ENCODE results near the gene NCAPD2.
A peak's percentile ranks its signal among the peaks of the same experiment; 100 is the strongest.
"Not testable (repeated sequence)": the region's sequence is repeated elsewhere in the genome, so short reads cannot be mapped to it uniquely, and the experiment has no call there.

NCAPD2 gene

DNA sequence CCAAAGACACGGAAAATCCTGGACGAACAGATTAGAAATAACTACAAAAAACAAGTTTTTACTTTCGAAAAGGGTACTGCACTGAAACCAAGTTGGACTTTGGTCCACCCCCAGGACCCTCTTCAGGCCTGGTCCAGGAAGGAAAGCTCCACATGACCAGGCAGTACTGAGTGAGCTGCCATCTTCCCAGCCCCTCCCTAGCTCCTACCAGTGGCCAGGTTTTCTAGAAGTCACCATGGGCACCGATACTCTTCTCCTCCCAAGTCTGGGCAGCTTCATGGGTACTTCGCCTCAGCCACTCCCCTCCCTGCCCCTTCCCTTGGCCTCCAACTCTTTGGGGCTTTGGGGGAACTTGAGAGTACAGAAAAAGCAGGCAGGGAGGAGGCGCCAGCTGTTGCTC is 30.0 kb upstream of the NCAPD2 start:
- no peak for DNase-seq

DNA sequence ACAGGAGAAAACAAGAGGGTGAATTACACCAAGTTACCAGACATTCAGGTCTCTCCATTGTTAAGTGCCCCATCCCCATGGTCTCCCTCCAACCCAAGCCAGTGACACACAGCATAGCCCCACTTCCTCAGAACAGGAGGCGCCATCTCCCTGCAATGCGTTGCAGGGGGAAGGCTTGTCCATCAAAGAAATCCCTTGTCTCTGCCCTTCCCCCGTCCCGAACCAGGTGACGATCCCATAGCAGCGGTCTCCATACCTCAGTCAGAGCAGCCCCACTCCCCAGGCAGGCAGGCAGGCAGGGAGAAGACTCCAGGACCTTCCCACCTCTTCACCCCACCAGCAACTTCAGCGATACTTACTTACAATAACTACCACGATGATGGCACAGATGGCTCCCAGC is 29.4 kb upstream of the NCAPD2 start:
- DNase-seq = no peak

DNA sequence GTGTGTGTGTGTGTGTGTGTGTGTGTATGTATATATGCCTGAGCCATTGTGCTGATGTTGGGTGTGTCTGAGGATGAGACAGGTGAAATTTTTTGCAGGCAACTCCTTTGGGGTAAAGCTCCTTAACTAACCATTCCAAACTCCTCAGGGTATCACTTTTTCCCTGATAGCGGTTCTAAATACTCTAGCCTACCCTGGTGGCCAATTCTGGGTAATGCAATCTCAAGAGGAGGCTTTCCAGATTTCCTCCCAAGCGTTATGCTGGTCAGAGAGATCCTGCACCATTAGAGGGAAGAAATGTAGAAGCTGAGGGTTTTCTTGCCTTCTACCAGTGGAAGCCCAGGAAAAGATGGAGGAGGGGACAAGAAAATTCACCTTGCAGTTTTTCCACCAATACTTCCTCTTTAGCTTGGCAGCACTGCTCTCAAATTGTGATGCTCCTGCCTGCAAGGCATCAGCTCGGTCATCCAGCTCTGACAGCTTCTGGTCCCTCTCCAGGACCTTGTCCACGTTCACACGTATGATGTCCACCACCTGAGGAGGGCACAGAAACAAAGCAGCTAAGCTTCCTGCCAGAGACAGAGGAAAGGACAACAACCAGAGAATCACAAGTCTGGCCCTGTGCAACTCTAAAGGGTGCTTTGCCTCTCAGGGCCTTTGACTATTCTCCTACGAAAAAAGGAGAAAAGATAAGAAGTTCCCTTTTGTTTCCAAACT is 28.3 kb upstream of the NCAPD2 start:
- DNase-seq = peak; percentile 45

DNA sequence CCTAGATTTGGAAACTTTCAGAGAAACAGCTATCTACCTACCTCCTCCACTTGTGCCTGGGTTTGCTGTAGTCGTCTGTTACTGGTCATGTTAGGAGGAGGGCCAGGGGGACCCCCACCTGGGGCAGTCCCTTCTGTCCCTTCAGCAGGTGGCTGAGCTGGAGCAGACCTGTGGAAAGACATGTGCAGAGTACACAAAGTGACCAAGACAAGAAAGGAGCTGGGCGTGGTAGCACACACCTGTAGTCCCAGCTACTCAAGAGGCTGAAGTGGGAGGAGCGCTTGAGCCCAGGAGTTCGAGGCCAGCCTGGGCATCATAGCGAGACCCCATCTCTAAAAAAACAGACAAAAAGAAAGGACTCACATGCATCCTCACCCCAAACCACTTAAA is 27.7 kb upstream of the NCAPD2 start:
- DNase-seq = no peak

DNA sequence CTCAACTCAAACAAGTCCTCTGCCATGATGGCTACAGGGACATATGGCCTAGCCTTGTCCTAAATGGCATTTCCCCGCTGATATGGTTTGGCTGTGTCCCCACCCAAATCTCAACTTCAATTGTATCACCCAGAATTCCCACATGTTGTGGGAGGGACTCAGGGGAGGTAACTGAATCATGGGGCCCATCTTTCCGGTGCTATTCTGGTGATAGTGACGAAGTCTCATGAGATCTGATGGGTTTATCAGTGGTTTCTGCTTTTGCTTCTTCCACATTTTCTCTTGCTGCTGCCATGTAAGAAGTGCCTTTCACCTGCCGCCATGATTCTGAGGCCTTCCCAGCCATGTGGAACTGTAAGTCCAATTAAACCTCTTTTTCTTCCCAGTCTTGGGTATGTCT is 27.2 kb upstream of the NCAPD2 start:
- DNase-seq = not testable (repeated sequence)

DNA sequence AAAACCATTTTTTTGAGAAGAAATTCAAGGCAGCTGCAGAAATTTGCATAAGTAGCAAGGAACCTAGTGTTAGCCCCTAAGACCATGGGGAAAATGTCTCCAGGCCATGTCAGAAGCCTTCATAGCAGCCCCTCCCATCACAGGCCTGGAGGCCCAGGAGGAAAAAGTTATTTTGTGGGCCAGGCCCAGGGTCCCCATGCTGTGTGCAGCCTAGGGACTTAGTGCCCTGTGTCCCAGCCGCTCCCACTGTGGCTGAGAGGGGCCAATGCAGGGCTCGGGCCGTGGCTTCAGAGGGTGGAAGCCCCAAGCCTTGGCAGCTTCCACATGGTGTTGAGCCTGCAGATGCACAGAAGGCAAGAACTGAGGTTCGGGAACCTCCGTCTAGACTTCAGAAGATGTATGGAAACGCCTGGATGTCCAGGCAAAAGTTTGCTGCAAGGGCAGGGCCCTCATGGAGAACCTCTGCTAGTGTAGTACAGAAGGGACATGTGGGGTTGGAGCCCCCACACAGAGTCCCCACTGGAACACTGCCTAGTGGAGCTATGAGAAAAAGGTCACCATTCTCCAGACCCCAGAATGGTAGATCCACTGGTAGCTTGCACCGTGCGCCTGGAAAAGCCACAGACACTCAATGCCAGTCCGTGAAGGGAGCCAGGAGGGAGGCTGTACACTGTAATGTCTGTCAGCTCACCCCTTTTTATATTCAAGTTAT is 26.2 kb upstream of the NCAPD2 start:
- not testable (repeated sequence) for DNase-seq

DNA sequence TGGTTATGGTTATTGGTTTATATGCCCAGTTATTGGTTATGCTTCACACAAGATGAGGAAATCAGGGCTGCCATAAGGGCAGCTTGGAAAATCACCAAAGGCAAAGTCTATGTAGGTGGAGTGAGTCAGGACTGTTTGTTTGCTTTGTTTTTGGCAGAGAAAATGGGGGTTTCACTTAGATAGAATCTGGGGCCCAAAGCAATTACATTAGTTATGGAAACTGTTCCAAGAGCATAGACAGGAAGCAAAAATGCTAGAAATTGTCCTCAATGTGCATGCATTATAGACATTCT is 25.7 kb upstream of the NCAPD2 start:
- no peak for DNase-seq

DNA sequence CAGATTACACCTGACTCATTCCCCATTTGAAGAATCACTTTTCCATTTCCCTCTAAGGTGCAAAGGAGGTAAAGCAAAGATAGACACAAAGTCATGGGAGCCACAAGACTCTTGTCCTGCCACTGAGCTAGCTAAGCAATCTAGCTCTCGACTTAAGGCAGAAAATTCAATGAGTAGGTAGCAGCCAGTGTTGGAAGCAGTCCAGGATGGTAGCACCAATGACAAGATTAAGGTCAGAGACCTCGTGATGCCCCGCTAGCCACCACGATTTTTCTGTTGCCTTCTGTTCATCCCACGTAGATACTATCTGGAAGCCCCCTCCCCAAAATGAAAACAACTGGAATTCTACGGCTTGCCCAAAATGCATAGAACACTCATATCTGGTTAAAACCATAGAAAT is 24.8 kb upstream of the NCAPD2 start:
- DNase-seq = no peak

DNA sequence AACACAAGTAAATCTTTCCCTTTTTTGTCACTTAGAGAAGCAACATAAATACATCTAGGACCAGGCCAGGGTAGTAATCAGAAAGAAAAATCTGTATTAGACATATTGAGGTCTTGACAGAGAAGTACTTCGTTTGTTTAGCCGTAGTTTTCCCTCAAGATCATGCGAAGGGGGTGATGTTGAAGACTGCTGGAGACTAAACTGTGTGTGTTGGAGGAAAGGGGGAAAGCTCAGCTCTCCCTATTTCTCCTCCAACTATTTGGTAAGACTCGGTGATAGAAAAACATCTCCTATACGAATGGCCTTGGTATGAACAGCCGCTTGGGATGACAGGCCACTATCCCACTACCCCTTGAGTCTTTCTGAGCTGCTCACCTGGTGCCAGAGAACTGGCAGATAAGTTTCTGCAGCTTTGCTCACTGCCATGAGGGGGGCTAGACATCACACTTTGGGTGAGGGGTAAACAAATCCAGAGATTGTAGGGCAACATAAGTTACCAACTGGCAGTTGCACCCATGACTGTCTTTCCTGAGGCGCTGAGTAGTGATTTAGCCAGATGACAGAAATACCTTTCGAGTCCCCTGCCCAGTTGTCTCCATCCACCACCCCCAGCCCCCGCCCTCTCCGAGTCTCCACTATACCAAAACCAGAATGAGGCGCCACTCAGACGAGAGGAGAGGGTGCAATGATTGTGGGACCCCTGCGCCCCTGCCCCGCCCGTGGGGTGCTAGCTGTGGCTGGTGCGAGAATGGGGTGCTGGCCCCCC is 24.1 kb upstream of the NCAPD2 start:
- DNase-seq = peak; percentile 12

DNA sequence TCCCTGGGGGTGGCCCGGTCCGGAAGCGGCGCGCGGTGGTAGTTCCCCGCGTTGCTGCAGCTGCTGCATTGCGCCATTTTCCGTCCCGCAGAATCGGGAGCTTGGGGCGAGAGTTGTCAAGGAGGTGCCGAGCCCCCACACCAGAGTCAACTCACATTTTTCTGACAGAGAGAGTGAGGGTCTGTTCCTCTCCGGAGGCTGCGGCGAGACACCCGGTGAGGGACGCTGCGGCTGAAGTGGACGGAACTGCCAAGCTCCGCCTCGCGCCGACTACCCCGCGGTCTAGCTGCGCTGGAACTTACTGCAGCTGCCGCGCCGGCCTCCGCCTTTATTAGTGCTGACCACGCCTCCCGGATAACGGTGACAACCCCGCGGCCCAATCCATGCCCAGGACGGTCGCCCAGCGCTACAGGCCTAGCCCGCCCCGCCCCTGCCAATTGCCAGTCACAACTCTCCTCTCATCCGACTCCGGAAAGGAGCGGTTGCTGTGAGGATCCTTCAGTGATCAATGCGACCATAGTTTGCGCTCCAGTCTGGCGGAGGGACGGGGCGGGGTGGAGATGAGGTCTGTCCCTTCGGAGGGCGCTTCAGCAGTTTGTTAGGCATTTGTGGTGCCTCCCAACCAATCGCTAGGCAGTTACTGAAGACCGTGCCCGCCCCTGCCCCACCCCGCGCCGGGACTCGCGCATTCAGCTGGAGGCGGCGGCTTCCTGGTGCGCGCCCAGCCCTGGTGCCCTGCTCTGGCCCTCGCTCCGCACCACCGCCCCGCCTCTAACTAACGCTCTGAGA is 23.3 kb upstream of the NCAPD2 start, which contains the start of gene VAMP1:
Gene VAMP1 (minus strand): TSS at position 303 of the 789 bp plus-strand sequence. CDS start 146 bp downstream, at position 157.
- DNase-seq = peak; percentile 98

DNA sequence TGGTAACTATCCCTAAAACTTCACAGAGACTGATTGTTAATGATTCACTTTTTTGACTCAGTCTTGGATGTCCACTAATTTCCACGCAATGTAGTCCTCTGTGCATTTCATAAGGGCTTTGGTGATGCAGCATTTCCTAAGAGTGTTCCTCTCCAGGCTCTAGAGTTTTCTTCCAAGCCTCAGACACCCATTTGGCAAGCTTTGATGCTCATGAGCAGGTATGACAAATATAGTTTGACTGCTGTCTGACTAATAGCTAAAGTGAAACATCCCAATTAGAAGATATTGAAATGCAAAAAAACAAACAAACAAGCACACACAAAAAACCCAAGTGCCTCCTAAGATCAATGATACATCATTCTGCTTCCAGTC is 21.9 kb upstream of the NCAPD2 start:
- DNase-seq = no peak

DNA sequence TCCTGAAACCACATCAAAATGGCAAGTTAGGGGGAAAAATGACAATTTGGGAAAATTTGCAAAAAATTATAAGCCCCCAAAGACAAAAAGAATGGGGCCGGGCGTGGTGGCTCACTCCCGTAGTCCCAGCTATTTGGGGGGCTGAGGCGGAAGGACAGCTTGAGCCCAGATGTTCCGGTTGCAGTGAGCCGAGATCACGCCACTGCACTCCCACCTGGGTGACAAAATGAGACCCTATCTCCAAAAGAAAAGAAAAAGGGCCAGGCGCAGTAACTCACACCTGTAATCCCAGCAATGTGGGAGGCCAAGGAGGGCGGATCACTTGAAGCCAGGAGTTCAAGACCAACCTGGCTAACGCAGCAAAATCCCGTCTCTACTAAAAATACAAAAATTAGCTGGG is 21.4 kb upstream of the NCAPD2 start:
- DNase-seq = no peak

DNA sequence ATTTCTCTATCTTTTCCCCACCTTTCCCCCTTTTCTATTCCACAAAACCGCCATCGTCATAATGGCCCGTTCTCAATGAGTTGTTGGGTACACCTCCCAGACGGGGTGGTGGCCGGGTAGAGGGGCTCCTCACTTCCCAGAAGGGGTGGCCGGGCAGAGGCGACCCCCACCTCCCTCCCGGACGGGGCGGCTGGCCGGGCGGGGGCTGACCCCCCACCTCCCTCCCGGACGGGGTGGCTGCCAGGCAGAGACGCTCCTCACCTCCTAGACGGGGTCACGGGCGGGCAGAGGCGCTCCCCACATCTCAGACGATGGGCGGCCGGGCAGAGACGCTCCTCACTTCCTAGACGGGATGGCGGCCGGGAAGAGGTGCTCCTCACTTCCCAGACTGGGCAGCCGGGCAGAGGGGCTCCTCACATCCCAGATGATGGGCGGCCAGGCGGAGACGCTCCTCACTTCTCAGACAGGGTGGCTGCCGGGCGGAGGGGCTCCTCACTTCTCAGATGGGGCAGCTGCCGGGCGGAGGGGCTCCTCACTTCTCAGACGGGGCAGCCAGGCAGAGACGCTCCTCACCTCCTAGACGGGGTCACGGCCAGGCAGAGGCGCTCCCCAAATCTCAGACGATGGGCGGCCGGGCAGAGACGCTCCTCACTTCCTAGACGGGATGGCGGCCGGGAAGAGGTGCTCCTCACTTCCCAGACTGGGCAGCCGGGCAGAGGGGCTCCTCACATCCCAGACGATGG is 18.5 kb upstream of the NCAPD2 start:
- not testable (repeated sequence) for DNase-seq

DNA sequence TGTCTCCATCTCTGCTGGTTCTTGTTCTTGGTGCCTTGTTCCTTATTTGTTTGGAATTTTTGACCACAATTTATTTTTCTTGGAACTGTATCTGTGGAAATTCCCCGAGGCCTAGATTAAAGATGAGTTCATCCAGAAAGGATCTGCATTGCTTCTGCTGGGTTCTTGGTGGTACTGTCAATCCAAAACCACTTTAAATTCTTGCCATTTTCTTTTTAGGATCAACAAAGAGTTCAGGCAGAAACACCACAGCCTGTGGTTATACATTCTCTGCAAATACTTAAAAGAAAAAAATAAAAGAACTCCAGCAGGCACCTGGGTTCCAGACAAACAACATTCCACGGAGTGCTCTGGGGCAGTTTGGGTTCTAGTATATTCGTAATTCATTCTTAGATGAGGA is 17.4 kb upstream of the NCAPD2 start:
- no peak for DNase-seq

DNA sequence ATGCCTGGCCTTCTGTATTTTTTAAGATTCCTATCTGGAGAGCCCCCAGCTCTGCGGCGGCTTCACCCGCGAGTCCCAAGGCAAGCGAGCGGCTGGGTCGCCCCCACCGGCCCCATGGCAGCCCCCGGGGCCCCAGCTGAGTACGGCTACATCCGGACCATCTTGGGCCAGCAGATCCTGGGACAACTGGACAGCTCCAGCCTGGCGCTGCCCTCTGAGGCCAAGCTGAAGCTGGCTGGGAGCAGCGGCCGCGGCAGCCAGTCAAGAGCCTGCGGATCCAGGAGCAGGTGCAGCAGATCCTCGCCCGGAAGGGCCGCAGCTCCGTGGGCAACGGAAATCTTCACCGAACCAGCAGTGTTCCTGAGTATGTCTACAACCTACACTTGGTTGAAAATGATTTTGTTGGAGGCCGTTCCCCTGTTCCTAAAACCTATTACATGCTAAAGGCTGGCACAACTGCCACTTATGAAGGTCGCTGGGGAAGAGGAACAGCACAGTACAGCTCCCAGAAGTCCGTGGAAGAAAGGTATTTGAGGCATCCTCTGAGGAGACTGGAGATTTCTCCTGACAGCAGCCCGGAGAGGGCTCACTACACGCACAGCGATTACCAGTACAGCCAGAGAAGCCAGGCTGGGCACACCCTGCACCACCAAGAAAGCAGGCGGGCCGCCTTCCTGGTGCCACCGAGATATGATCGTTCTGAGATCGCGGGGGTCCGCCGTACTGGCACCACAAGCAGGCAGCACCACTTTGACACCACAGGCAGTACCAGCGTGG is 16.1 kb upstream of the NCAPD2 start:
- not testable (repeated sequence) for DNase-seq

DNA sequence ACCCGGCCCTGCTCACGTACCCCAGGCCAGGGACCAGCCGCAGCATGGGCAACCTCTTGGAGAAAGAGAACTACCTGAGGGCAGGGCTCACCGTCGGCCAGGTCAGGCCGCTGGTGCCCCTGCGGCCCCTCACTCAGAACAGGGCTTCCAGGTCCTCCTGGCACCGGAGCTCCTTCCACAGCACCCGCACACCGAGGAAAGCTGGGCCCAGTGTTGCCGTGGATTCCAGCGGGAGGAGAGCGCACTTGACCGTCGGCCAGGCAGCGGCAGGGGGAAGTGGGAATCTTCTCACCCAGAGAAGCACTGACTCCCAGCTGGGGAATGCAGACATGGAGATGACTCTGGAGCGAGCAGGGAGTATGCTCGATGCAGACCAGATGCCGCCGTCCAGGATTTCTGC is 15.5 kb upstream of the NCAPD2 start:
- DNase-seq = no peak

DNA sequence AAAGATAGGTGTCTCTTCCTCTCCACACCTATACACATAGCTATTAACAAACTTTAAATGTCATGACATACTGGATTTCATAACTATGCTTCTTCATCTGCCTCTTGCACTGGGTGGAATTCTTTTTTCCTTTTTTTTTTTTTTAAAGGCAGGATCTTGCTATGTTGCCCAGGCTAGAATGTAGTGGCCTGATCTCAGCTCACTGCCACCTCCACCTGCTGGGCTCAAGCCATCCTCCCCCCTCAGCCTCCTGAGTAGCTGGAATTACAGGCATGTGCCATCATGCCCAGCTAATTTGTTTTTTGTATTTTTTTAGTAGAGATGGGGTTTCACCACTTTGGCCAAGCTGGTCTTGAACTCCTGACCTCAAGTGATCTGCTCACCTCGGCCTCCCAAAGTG is 5.7 kb upstream of the NCAPD2 start:
- DNase-seq = no peak

DNA sequence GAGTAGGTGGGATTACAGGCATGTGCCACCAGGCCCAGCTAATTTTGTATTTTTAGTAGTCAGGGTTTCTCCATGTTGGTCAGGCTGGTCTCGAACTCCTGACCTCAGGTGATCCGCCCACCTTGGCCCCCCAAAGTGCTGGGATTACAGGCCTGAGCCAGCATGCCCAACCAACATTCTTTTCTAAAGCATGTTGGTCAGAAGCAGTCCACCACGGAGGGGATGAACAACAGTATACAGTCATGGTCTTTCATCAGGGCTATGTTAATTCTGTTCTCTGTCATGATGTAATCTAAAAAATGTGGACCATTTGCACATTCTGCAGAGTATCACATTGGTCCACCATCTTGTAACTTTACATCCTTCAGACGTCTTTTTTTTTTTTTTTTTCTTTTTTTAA is 4.5 kb upstream of the NCAPD2 start:
- DNase-seq = no peak

DNA sequence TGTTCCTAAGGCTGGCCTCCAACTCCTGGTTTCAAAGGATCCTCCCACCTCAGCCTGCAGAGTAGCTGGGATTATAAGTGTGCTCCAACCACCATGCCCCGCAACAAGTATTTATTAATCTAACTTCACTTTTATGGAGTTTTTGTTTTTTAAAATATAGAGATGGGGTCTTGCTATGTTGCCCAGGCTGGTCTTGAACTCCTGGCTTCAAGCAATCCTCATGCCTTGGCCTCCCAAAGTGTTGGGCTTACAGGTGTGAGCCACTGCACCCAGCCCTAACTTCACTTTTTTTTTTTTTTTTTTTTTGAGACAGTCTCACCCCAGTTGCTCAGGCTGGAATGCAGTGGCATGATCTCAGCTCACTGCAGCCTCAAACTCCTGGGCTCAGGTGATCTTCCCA is 3.2 kb upstream of the NCAPD2 start:
- not testable (repeated sequence) for DNase-seq

DNA sequence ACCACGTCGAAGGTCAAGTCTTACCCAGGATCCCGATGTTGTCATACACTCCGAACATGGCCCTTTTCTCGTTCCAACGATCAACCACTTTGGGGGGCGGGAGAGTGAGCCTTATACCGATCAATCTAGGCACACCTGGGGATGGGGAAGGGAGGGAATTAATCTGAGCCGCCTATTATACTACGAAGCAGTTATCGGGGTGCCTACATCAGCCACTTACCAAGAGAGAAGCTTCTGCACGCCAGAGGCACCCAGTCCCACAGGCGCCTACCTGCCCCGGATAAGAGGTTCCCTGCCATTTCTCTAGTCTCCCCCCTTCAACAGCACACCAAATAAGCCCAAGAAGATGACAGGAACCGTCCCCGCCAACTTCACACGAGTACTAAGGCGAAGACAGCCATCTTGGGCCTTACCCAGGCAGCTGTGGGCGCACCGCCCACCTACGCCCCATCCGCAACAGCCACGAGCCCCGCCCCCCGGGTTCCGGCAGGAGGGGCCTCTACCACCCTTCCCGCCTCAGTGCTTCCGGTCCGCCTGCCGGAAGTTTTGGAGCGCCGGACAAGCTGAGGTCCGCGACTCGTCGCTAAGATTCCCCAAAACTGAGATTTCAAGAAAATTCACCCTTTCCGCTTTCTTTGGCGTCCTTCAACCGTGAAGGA is 935 bp upstream of the NCAPD2 start, which contains the start of gene MRPL51:
Gene MRPL51 (minus strand): TSS at position 425 of the 659 bp plus-strand sequence. CDS start 126 bp downstream, at position 299.
- DNase-seq = peak; percentile 97

DNA sequence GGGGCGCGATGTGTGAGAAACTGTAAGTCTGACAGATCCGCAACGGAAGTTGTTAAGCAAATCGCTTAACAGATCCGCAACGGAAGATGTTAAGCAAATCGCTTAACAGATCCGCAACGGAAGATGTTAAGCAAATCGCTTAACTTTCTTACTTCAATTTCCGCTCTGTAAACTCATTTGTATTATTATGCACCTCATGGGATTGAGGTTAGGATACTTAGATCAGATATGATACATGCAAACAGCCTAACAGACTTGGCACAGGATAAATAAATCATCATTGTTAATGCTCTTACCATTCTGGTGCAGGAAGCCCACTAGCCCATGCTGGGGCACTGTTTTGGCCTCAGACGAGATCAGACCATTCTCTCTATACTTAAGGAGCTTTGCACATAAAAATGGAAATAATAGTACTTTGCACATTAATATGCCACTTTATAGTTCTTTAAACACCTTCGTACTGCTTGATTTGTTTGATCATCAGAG is 399 bp downstream of the NCAPD2 start:
- DNase-seq = no peak
